ENCODE results near the gene NBEAL2.

Gene NBEAL2

GRCh38 chr3:47047069-47047468 is 67.6 kb downstream of the NBEAL2 start:
- DNase-seq (ENCODE audit: low read depth) = no peak

- DNase-seq (ENCODE audit: low read depth) = no peak
Observed at GRCh38 chr3:47047673-47048072, 68.2 kb downstream of the NBEAL2 start.

- no peak for DNase-seq (ENCODE audit: low read depth)
Observed at GRCh38 chr3:47054412-47054811, 74.9 kb downstream of the NBEAL2 start.

GRCh38 chr3:47056705-47057104 is 77.2 kb downstream of the NBEAL2 start:
- no peak for DNase-seq (ENCODE audit: low read depth)

- peak; percentile 35 for DNase-seq (ENCODE audit: low read depth)
Observed at GRCh38 chr3:47057212-47057671, 77.8 kb downstream of the NBEAL2 start.

Data from stimulated activated CD4-positive, alpha-beta T cell treated with anti-CD3 and anti-CD28 coated beads, Interleukin-2, amount 100 ng/mL, for 4 hours (primary cell).